DMS79 (cell line): ENCODE results near the gene ZFP90.
"Not testable (repeated sequence)": the region's sequence is repeated elsewhere in the genome, so short reads cannot be mapped to it uniquely, and the experiment has no call there.

Experiments used
- DNase-seq: peaks from one replicate; lab custom pipeline; 2025; lab: John Stamatoyannopoulos, UW

The ZFP90 gene

GRCh38 chr16:68538880-68539701 is at the start of gene ZFP90:
ZFP90 (plus strand) TSS chr16:68539291; CDS start chr16:68539793, 502 bp downstream.
- peak; percentile 78 for DNase-seq

- no peak for DNase-seq
Observed at GRCh38 chr16:68490358-68490757, 48.7 kb upstream of the ZFP90 start.

- DNase-seq = peak; percentile 44
Observed at GRCh38 chr16:68490829-68491575, 48.1 kb upstream of the ZFP90 start.

- no peak for DNase-seq
Observed at GRCh38 chr16:68491576-68491950, 47.5 kb upstream of the ZFP90 start.

- no peak for DNase-seq
Observed at GRCh38 chr16:68492151-68492542, 46.9 kb upstream of the ZFP90 start.

- DNase-seq = no peak
Observed at GRCh38 chr16:68492543-68493411, 46.3 kb upstream of the ZFP90 start.

- DNase-seq = no peak
Observed at GRCh38 chr16:68493412-68494070, 45.5 kb upstream of the ZFP90 start.

- not testable (repeated sequence) for DNase-seq
Observed at GRCh38 chr16:68494261-68494660, 44.8 kb upstream of the ZFP90 start.

GRCh38 chr16:68496689-68497088 is 42.4 kb upstream of the ZFP90 start:
- no peak for DNase-seq

- no peak for DNase-seq
Observed at GRCh38 chr16:68499006-68499405, 40.1 kb upstream of the ZFP90 start.

- DNase-seq = no peak
Observed at GRCh38 chr16:68503334-68503733, 35.8 kb upstream of the ZFP90 start.

- no peak for DNase-seq
Observed at GRCh38 chr16:68504066-68504465, 35.0 kb upstream of the ZFP90 start.

- no peak for DNase-seq
Observed at GRCh38 chr16:68506331-68507053, 32.6 kb upstream of the ZFP90 start.

GRCh38 chr16:68508013-68508412 is 31.1 kb upstream of the ZFP90 start:
- no peak for DNase-seq

- no peak for DNase-seq
Observed at GRCh38 chr16:68508641-68509240, 30.4 kb upstream of the ZFP90 start.

GRCh38 chr16:68509381-68509780 is 29.7 kb upstream of the ZFP90 start:
- no peak for DNase-seq

- DNase-seq = no peak
Observed at GRCh38 chr16:68510775-68511174, 28.3 kb upstream of the ZFP90 start.

- no peak for DNase-seq
Observed at GRCh38 chr16:68512183-68512582, 26.9 kb upstream of the ZFP90 start.

GRCh38 chr16:68512742-68513141 is 26.3 kb upstream of the ZFP90 start:
- no peak for DNase-seq

GRCh38 chr16:68514511-68514910 is 24.6 kb upstream of the ZFP90 start:
- DNase-seq = no peak
